GM19438 (cell line): ENCODE results near the gene MED13.
A peak's percentile ranks its signal among the peaks of the same experiment; 100 is the strongest.

Experiments
- ATAC-seq: cut with Tn5 transposase; IDR thresholded peaks from one replicate; pipeline ENCODE4 v1.9.1; 2021; ENCODE audit warnings: low read depth; ENCODE audit not compliant: unreplicated experiment

Gene MED13, protein sequence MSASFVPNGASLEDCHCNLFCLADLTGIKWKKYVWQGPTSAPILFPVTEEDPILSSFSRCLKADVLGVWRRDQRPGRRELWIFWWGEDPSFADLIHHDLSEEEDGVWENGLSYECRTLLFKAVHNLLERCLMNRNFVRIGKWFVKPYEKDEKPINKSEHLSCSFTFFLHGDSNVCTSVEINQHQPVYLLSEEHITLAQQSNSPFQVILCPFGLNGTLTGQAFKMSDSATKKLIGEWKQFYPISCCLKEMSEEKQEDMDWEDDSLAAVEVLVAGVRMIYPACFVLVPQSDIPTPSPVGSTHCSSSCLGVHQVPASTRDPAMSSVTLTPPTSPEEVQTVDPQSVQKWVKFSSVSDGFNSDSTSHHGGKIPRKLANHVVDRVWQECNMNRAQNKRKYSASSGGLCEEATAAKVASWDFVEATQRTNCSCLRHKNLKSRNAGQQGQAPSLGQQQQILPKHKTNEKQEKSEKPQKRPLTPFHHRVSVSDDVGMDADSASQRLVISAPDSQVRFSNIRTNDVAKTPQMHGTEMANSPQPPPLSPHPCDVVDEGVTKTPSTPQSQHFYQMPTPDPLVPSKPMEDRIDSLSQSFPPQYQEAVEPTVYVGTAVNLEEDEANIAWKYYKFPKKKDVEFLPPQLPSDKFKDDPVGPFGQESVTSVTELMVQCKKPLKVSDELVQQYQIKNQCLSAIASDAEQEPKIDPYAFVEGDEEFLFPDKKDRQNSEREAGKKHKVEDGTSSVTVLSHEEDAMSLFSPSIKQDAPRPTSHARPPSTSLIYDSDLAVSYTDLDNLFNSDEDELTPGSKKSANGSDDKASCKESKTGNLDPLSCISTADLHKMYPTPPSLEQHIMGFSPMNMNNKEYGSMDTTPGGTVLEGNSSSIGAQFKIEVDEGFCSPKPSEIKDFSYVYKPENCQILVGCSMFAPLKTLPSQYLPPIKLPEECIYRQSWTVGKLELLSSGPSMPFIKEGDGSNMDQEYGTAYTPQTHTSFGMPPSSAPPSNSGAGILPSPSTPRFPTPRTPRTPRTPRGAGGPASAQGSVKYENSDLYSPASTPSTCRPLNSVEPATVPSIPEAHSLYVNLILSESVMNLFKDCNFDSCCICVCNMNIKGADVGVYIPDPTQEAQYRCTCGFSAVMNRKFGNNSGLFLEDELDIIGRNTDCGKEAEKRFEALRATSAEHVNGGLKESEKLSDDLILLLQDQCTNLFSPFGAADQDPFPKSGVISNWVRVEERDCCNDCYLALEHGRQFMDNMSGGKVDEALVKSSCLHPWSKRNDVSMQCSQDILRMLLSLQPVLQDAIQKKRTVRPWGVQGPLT (N-terminal part only)

DNA sequence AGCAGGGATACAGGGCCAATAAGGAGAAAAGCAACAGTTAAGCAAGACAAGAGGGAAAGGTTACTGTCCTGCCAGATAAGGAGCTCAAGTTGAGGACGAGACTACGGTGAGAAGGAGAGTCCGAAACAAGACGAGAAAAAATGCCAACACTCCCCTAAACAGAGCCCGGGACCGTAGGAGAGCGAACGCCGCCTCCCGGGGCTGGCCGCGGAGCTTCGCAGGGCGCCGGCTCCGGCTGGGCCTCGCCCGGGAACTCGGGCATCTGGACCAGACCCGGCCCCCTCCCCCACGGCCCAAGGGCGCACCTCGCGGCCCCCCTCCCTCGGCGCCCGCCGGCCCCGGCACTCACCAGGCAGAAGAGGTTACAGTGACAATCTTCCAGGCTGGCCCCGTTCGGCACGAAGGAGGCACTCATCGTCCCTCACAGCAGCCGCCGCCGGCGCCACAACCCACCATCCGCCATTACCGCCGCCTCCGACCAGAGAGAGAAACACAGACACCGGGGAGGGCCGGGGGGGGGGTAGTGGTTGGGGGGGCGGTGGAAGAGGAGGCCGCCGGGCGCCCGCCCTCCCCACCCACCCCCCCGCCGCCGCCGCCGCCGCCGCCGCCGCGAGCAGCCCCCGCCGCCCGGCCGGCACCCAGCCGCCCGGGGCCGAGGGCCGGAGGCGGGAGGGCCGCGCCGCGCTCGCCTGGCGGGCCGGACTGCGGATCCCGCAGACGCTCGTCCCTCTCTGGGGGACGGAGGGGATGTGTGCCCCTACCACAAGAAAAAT lies at the start of gene MED13:
Gene MED13, minus strand, starts transcription at position 488 of the 773 bp plus-strand sequence. Its CDS starts 73 bp downstream, at position 415.
- peak; percentile 22 for ATAC-seq

DNA sequence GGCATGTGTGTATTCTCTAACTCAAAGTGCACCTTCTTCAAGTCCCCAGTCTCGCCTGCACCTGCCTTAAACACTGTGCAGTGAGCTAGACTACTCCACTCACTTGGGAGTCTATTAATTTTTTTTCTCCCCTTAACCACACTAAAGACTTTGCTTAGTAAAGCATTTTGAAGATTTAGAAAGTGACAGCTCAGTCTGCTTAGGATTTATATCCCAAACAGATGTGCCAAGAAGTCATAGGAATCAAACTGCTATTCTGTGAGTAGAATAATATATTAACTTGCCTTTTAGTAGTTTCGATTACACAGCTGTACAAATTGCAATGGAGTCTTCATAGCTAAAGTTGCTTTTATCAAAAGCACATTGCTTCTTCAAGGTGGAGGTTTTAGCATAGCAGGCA lies 47.2 kb upstream of the MED13 start:
- ATAC-seq: no peak

DNA sequence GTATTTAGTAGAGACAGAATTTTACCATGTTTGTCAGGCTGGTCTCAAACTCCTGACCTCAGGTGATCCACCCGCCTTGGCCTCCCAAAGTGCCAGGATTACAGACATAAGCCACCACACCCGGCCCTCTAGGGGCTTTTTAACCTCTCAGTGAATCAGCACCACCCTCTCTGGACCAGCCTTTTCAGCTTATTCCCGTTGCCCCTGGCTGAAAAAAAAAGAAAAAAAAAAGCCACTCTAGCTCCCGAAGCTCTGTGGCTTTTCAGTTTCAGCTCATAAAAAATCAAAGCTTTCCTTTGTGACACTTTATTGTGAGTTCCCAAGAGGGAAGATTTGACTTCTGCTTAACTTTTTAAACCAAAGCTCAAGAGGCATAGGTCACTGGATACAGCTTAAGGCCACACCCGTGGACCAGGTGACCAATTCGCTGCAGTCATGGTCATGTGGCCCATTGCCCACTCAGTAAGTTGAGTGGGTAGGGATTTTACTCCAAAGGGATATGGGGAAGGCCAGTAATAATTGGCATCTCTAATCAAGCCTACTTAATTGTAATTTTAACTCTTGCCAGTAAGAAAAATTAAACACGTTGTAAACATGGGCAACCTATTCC lies 46.6 kb upstream of the MED13 start:
- ATAC-seq: no peak

DNA sequence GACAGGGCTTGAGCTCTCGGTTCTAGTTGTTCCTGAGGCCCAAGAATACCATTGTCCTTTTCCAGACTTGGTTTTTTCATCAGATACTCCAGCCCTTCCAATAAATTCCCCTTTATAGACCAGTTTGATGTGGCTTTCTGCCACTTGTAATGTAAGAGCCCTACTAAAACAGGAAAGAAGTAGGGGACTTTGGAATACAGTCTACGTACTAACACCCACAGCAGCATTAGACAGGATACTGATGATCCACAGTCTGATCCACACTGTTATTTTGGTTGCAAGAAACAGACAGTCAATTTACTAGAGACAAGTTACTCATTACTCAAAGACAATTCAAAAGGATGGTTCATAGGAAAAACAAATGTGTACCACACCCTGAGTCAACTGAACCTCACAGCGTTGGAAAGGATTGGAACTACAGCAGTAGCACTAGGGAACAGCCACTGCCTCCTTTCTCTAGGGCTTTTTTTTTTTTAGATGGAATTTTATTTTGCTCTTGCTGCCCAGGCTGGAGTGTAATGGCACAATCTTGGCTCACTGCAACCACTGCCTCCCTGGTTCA lies 45.9 kb upstream of the MED13 start:
- no peak for ATAC-seq

DNA sequence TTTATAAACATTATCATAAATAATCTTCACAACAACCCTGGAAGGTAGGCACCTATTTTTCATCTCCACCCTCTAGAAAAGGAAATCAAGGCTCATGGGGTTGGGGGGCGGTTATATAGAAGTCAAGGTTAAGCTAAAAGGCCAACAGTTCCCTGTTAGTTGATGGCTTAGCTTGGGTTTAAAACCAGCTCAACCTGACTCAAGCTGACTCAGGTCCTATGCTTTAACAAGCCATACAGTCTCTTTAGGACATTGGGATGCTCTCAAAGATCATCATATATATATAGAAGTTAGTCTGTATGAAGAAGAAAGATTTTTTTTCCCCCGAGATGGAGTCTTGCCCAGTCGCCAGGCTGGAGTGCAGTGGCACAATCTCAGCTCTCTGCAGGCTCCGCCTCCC lies 44.8 kb upstream of the MED13 start:
- no peak for ATAC-seq

DNA sequence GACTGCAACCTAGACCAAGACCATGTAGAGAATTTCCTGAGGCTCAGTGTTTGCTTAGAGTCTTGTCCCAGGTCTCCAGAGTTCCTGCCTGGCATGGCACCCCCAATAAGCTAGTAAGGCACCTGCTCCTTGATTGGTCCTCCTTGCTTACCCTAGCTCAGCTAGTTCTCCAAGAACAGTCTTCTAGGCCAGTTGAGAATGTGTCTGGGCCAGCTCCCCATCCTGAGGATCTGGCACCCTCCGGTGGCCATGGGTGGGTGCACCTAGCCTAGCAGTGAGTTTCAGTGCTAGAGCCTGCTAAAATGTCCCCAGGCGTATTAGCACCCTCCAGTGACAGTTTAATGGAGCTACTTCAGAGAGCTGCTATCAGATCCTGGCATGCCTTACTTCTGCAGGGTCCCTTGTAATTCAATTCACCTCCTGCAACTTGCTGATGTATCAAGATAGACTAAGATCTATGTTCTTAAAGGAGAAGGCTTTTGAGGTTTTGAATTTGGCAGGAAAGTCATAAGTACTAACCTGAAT lies 44.4 kb upstream of the MED13 start:
- ATAC-seq: peak; percentile 97

DNA sequence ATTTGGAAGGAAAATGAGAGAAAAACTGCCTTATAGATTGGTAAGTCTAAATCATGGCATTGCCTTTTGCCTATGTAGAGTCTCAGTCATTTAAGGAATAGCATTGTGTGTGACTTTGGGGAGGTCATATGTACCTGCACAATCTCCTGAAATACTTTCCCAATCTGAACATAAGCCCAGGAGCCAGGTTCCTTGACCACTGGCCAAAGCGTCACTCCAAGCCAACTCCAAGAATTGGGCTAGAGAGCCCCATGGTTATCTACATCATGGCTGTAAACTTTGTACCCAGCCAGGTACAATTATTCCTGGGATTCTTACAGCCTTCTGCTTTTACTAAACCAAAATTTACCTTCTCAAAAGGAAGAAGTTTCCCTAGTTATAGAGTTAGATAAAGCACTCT lies 40.8 kb upstream of the MED13 start:
- no peak for ATAC-seq

DNA sequence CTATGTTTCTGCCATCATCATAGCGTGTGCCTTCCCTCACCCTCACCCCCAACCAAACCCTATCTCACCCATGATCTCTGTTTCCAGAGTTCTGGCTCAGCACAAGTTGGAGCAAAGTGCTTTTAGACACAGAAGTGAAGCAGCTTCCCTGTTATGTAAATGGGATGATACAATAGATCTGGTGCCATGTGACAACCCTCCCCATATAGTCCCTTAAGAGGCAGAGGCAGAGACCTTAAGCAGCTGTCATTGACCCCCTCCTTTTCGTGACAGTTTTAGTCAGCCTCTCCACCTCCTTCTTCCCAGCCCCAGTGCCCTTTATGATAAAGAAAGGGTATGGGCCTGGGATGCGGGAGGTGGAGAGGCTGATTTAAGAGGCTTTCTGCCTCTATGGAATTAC lies 40.3 kb upstream of the MED13 start:
- no peak for ATAC-seq

DNA sequence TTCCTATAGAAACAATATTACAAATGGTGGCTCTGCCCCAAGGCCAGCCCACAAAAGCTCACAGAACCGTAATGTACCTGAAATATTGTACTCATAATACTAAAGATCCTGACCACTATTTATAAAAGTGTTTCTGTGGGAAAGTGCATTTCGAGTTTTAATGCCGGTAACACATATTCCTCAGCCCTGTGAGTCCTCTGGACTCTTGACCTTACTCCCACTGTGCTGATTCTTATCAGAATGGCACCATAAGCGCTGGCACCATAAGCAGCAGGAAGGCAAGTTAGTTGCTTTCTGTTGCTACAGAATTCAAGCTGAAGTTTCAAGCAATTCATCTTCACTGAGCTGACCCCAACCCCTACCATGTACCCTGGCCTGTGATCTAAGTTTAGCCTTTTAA lies 36.4 kb upstream of the MED13 start:
- no peak for ATAC-seq

DNA sequence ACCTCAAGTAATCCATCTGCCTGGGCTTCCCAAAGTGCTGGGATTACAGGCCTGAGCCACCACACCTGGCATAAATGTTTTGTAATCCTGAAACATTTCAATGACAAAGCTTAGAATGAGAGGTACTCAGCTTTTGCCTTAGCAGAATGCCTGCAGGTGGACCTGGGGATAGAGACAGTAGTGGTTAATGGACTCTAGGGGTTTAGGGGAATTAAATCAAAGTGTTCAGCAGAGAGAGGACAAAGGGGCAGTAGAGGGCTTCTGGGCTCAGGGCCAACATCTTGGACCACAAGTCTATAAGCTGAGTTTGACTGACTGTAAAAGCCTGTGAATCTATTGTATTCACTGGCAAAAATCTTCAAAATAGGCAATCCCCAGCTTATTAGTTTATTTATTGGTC lies 36.0 kb upstream of the MED13 start:
- ATAC-seq: no peak

DNA sequence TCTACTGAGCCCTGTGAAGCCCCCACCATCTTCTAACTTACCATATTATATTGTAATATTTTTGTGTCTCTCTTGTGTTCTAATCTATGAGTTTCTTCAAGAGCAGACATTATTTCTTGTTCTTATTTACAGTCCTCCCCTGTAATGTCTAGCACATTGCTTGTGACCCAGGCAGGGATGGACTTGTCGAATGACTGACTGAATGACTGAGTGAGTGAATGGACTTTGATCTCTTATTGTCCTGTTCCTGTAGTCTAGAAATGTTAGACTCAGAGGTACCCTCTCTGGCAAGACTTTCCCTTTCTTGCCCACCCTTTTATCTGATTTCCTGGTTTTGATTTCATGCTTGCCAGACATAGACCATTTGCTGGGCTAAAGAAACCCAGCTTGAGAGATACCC lies 35.0 kb upstream of the MED13 start:
- no peak for ATAC-seq

DNA sequence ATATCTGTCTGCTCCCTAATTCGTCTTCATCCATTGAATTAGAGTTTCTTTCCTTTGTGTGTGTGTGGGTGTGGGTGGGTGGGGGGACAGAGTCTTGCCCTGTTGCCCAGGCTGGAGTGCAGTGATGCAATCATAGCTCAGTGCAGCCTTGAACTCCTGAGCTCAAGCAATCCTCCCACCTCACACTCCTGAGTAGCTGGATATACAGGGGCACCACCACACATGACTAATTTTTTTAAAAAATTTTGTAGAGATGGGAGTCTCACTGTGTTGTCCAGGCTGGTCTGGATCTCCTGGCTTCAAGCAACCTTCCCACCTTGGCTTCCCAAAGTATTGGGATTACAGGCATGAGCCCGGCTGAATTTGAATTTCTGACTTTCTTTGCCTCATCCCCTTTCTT lies 34.5 kb upstream of the MED13 start:
- no peak for ATAC-seq

DNA sequence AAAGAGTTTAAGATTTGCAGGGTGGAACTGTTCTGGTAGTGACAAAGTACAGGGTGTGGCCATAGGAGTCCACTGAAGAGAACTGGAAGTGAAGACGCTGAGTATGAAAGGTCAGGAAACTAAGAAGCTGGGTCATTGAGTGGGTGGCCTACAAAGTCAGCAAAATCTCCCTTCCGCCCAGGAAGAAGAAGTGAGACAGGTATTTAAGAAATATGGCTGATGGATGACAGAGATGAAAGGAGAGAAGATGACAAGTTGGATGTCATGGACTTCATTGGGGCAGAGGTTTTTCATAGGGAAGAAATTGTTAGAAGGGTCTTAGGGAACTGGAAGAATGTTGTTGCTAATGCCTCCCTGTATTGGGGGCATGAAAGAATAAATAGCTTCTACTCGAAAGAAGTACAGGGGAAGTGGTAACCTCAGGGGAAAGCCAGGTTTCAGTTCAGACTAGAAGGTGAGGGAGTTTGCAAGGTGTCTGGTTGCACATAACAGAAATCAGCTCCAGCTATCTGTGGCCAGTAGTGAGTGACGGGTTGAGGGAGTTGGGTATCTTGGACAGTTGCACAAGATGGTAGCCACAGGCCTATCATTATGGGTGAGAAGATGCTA lies 33.6 kb upstream of the MED13 start:
- peak; percentile 88 for ATAC-seq

DNA sequence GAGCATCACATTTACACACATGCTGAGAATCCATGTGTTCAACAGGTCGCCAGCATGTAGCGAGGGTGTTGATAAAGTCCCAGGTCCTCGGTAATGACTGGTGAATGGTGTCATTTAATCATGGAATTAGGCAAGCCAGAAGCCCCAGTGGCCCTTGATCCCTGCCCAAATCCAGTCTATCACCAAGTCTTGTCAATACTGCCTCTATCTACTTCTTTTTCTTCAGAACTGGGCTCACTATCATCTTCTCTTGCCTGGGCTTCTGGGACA lies 31.3 kb upstream of the MED13 start:
- no peak for ATAC-seq

DNA sequence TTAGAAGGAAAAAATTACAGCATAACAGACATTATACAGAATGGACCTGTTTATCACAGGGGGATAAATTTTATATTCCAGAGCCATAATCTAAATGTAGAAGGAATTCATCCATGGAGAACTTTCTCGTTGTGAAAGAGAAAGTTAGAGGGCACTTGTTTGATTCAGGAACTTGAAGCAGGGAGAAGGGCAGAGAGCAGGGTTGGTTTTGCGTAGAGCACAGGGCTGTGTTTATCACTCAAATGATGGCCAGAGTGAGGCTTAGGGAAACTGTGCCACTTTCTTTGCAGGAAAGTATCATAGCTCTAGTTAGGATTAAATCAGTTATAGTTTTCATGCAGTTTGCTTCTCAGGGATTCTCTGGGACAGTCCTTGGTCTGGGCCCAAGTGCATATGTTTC lies 29.1 kb upstream of the MED13 start:
- ATAC-seq: no peak

DNA sequence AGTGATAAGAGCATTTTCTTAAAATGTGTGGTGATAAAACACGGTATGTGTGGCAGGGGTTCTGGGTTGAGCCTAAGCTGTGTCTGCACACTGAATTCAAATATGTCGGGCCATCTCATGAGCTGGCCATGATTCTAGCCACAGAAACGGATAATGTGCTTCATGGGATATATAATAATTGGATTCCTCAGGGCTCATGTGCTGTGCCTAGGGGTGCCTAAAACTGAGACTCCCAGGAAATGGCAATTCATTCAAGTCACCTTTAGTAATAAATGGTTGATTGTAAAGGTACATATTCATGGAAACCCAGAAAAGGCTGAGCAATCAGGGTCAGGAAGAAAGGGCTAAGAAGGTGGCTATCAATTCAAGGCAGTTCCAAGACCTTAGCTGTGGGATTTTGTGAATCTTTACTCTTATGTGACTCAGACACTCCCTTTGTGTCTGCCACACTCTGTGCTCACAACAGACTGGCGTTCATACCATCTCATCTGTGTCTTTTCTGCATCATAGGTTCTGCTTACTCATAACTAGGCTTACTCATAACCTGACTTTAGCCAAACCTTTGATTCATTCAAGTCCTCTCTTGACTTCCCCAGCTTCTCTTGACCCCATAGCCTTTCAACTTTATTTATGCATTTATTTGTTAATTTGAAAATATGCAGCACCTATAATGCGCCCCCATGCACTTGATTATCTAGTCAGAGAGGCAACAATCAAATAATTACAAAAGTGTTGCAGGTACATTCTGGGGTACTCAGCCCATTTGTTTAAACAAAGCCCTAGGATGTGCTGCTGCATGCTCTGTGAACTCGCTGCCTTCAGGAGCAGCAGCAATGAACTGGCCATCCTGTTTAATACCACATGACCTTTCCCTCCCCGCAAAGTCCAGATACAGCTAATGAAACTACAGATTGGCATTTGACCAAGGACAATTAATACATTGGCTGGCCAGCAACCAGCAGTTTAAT lies 28.4 kb upstream of the MED13 start:
- peak; percentile 94 for ATAC-seq

DNA sequence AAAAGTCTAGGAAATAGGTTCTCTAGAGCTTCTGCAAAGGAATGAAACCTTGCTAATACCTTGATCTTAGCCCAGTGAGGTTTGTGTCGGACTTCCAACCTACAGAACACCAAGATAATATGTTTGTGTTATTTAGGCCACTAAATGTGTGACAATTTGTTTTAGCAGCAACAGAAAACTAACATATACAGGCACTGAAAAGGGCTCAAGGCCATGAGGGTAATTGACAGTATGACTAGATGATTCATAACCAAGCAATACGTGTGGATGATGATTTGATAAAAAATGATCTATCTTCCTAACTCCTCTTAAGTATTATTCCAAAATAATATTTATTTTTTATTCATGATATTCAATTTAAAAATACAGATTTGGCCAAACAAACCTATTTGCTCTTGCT lies 27.7 kb upstream of the MED13 start:
- no peak for ATAC-seq

DNA sequence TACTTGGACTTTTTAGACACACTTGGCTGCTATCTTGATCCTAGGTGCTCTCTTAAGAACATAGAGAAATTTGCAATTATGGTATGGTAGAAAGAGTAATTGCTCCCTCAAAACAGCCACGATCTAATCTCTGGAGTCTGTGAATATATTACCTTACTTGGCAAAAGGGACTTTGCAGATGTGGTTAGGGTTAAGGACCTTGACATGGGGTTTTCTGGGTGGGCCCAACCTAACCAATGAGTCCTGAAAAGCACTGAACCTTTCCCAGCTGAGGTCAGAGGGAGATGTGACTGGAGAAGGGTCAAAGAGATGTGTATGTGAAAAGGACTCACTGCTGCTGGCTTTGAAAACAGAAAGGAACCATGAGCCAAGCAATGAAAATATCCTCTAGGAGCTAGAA lies 26.7 kb upstream of the MED13 start:
- no peak for ATAC-seq
